GM21528 (cell line): ENCODE data around the gene FAM170B.

Source experiments
- ATAC-seq: cut with Tn5 transposase; IDR thresholded peaks from one replicate; pipeline ENCODE4 v1.9.1; 2021; ENCODE audit warnings: mild to moderate bottlenecking, moderate library complexity; ENCODE audit not compliant: unreplicated experiment, low FRiP score

Gene FAM170B

DNA sequence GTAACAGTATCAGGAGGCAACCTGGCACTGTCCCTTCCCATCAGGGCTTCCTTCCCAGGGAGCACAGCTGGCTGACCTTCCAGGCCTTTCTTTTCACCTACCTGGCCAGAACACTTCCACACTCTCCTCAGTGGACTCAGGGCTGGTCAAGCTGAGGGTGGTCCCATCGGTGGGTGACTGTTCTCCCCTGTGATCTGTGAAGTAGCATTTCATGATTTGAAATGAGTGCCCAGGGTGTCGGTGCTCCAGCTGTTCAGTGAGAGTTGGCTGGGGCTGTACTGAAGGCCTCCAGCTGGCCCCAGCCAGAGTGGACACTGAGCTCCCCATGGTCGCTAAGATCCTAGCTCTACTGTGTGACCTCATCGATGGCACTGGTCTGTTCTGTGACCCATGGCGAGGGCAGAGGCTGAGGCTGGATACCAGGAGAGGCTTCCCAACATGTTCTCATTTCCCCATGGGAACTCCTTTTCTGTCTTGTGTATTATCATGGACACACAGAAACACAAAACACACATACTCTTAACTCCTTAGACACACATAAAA is at the start of gene FAM170B:
TSS of gene FAM170B (minus strand) at position 316 of the 543 bp plus-strand sequence. CDS start at position 213, 103 bp downstream.
- ATAC-seq: no peak

DNA sequence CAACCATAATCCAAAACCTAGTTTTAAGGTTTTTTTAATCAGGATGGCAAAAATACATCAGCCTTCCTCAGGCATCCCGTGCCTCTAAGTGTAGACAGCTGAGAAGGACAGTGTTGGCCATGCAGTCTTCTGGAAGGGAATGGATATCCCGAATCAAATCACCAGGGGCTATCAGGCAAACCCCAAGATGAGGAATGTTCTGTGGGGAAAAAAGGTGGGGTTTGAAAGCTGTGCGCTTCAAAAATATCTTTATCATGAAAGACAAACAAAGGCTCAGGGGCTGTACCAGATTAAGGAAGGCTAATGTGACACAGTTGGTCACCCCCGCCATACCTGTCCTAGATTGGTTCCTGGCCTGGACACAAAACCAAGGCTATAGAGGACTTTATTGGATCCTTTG is 49.0 kb upstream of the FAM170B start:
- ATAC-seq: no peak

DNA sequence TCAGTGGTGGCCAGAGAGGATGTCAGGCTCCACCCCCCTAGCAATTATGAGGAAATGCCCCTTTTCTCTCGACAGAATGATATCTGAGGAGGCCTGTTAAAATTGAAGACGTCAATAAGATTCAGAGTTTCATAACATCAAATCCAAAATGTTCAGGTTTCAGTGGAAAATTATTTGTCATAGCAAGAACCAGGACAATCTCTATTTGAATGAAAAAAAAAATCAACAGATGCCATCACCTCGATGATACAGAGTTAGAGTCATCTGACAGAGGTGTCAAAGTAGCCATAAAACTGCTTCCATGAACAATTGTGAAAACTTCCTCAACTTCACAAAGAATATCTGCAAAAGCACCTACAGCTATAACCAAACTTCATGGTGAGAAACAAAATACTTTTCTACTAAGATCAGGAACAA is 46.6 kb upstream of the FAM170B start:
- ATAC-seq: no peak

DNA sequence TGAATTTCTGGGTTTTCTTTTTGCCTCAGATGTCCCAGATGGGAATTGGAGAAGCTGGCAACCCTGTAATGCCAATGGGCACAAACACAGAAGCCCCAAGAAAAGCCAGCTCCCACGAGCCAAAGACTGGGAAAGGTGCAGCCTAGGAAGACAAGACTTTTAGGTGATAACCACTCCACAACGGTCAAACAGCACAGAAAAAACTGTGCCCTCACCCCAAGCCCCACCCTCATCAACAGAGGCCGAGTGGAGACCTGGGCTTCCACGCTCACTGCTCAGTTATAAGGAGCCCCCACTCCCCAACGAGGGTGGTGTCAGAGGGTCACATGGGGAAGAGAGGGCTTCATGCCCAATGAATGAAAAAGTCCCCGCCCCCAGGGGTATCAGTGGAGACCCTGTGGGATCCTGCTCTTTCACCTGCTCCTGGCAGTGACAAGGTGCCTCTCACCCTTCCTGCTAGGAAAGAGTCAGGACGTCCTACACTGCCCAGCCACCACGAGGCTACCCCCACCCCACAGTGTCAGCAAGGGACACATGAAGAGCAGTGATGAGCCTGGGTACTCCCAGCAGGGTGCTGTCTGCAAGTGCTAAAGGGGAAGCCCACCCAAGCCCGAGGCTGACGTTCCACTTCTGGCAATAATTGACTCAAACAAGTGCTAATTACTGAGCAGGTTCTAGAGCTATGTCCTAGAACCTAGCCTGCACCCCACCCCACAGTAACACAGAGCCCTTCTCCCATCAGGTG is 46.0 kb upstream of the FAM170B start:
- no peak for ATAC-seq

DNA sequence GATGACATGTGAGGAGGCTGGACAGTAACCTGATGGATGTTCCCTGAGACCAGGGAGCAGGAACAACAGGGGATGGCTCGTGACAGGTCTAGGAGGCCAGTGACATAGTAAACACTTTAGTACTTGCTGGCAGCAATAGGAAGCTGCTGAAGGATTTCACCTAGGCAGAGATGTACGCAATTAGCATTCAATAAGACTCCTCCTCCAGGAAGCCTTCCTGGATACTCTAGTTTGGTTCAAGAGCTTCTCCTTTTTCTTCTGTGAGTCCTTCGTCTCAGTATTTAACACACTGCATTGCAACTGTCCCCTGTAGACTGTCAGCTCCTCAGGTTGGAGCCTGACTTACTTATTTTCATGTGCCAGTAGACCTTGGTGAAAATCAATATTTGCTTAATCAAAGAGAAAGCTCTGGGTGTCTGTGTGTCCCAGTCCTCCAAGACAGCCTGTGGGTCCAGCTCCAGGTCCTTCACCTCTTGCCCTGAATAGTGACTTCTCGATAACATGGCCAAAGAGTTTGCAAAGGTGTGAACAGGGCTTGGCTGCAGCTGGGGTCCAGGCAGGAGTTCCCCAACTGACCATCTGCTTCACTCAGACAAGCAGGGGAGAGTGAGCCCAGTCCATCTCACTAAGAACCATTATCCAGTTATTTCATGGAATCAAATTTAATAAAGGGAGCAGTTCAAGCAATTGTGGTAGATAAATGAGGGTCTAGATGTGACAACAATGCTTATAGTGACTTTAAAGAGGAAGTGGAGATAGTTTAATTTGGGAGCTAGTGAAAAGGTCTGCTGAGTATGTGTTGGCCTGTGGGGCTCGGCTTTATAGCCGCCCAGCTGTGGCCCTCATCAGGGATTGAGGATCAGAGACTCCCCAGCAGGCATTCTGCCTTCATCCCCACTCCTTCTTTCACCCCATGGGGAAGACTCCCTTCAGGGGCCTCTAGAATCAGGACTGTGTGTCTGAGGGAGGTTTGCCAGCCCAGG is 45.0 kb upstream of the FAM170B start:
- ATAC-seq: no peak

DNA sequence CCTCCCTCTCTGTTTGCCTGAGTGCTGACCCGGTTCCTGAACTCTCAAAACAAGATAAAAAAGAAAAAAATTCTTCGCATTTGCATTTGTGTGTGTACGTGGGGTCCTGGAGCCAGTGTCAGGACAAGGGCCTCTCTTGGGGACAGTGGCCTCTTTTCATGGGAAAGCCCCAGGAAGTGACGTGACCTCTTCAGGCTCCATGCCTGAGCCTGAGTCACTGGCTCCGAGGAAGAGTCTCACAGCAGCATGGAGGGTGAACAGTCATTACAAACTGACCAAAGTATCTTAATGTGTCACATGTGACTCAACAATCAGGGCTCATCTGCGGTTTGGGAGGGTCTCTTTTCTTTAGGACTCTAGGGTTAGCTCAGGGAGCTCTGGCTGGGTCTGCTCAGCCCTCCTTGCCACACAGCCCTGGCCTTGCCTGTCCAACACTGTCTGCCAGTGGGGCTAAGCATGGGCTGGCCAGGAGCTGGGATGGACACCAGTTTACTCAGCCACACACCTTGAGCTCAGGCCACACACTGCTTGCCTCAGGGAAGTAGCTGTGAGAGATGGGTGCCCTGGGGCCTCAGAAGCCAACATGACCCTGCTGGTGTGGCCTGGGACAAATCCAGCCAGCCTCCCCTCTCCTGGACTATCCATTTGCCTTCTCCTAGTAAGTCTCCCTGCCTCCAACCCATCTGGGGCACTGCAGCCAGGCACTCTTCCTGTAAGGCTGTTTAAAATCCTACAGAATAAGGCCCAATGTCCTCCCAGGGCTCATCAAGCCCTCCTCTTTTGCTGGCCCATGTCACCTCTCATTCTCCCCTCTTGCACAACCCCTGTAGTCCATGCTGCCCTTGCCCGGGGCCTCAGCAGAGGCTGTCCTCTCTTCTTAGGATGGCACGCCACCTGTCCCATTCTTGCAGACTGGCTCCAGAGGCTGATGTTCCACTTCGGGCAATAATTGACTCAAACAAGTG is 43.9 kb upstream of the FAM170B start:
- peak; percentile 74 for ATAC-seq

DNA sequence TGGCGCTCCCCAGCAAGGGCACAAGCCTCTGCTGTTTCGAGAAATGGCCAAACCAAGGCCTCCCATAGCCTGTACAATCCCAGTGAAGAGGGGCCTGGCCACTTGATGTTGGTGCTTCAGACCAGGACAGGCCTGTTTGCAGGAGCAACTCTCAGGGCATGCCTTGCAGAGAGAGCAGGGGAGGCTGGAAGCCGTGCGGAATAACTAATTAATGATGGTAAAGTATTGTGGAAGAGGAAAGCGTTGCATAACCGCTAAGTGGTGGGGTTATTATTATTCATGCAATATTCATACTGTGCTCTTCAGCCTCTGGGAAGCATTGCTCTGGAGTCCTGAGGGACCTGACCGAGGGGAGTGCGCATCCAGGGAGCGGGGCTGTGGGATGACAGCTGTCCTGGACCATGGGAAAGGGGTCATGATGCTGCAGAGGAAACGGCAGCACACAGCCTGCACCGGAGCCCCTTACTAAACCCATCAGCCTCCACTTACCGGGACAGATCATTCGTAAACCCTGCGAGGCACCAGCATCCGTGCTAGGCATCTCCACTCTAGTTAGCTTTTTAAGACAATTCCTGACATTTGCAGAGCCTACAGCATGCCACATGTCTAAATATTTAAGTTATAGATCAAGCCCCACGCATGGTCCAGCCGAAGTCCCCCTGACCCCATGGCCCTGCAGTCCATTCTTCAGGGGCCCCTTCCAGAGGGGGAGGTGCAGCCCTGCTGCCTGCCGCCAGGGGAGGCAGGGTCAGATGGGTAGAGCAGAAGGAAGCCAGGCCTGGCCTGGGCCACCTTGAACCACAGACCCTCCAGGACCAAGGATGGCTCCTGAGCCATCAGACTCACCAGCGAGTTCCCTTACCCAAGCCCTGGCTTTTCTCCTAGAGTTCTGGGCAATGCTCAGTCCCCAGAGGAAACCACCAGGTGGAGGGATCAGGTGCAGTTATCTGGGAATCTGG is 42.8 kb upstream of the FAM170B start:
- ATAC-seq: no peak

DNA sequence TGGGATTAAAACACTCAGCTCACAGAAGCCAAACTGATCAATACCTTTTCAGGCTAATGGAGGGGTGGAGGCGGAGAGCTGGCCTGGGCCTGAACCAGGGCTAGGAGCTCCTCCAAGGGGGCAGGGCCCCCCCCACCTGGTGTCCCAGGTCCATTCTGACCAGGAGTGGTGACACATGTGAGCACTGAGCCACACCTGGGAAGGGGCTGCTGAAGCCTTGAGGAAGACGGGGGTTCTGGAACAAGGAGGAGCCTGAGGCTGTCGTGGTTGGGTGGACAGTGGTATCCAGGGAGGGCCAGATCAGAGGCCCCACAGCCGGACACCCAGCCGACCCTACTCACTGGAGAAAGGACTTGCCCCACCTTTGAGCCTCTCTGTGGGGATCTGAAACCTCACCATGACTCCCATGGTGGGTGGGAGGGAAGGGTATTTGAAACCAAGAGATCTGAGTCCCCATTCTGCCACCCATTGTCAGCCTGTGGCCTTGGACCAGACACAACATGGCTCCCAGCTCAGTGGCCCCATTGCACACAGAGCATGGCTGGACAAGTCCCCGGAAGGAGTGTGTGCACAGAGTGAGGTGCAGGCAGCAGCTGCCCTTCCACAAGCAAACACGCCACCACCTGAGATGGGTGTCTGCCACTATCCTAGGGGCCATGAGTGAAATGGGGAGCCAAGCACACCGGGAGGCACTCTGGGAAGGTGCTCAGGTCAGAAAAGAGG is 41.9 kb upstream of the FAM170B start:
- no peak for ATAC-seq

DNA sequence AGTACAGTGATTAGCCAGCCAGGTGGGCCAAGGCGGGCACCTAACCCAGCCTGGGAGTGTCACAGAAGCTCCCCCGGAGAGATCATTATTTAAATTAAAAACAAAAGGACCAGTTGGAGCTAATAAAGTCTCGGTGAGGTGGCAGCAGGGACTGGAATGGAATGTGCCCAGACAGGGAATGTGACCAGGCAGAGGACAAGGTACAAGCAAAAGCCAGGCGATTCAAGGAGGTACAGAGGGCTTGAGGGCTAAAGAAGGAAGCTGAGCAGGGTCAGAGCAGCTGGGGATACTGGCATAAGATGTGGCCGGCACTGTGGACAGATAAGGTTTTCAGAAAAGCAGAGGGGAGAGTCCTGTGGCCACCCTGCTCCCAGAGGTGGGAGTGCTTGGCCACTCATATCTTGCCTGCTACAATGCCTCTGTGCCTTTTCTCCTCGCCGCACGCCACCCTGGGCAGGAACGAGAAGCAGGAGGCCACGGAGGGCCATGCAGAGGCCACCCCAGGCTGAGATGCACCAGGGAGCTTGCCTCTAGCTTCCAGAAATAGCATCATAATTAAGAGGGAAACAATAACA is 41.2 kb upstream of the FAM170B start:
- ATAC-seq: no peak

DNA sequence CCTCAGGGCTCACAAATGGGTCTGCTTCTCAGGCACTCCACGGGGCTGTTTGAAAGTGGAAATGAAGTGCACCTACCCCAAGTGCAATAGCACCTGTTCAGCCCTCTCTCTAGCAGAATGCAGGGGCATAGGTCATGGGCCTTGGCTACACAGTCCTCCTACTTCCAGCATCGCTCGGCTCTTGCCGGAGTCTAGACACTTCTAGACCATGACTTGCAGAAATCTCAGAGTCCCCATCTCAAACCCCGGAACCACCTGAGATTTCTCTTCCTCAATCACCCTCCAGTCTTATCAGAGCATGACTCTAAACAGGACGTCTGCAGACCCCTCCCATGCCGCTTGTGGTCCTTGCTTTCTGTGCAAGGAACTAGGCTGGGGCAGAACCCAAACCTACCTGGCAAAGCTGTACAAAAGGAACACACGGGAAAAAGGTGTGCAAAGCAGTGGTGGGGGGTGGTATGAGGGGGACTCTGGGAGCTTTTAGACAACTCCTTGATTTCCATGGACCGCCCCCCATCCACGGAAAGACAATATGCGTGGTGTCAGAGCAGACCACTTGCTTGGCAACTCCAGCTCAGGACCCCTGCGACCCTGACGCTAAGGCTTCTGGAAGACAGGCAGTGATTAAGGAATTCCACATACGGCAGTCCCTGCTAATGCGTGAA is 40.6 kb upstream of the FAM170B start:
- ATAC-seq: no peak

DNA sequence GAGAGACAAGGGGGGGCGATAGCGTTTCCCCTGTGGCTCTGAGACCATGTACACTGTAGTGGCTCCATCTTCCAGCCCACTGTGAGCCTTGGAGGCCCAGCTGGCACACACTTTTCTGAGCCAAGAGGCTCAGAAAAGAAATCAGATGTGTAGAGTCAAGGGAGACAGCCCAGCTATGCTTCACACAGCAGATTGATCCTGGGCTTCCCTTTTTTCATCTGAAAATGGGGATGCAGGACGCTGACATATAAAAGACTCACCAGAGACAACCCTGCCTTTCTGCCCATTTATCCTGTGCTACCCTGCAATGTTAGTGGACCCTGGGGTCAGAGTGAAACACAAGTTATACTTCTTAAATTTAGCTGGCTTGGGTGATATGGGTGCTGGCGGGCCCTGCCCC is 40.0 kb upstream of the FAM170B start:
- no peak for ATAC-seq

DNA sequence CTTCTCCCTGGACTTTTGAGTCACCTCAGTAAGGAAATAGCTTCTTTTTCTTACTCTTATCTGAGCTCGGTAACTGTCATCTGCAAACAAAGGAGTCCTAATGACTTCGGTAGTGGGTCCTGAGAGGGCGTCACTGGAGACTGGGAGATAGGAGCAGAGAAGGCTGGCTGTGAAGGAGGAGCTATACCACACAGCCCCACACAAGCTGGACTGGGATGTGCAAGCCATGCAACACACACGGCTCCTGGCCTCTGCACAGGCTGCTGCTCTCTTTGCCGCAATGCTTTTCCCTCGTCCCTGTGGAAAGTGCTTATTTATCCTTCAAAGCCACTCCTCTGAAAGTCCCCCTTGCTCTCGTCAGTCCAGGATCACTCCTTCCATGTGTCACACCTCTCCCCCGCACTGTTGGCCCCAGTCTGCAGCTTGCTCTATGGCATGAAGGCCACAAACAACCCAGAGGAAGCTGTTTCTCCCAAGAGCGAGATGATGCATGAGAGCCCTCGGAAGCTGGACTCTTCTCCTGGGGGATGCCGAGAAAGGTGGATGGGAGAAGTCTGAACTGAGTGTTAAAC is 39.5 kb upstream of the FAM170B start:
- no peak for ATAC-seq

DNA sequence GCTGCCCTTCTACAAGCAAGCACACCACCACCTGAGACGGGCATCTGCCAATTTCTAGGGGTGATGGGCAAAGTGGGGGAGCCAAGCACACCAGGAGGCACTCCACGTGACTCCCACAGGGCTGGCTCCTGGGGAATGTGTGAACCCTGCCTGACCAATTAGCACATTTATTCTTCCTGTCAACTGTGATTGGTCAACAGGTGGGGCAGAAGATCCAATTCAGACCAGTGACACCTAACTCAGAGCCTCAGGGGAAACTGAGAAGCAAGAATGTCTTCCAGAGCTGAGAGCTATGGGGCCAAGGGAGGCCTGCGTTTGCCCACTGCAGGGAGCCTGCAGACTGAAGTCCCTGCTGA is 38.9 kb upstream of the FAM170B start:
- ATAC-seq: no peak

DNA sequence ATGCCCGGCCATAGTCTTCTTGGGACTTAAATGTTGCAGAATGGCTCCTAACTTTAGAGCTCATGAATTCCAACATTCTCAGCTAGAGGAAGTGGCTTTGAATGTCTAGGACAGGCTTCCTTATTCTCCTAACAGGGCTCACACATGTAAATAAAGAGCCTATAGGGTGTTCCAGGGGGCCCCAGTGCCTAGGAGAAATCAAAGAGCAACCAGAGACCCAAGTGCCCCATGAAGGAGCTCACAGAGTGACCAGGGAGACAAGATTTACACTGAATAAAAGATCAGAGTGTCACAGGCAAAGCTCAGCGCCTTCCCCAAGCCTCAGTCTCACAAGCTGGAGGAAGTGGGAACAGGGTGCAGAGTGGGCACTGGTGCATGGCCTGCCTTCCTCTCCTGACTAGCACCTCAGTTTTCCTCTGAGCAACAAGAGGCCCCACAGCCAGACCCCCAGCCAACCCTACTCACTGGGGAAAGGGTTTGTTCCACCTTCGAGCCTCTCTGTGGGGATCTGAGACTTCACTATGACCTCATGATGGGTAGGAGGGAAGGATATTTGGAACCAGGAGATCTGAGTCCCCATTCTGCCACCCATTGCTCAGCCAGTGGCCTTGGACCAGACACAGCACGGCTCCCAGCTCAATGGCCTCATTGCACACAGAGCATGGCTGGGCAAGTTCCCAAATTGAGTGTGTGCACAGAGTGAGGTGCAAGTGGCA is 38.4 kb upstream of the FAM170B start:
- ATAC-seq: no peak

DNA sequence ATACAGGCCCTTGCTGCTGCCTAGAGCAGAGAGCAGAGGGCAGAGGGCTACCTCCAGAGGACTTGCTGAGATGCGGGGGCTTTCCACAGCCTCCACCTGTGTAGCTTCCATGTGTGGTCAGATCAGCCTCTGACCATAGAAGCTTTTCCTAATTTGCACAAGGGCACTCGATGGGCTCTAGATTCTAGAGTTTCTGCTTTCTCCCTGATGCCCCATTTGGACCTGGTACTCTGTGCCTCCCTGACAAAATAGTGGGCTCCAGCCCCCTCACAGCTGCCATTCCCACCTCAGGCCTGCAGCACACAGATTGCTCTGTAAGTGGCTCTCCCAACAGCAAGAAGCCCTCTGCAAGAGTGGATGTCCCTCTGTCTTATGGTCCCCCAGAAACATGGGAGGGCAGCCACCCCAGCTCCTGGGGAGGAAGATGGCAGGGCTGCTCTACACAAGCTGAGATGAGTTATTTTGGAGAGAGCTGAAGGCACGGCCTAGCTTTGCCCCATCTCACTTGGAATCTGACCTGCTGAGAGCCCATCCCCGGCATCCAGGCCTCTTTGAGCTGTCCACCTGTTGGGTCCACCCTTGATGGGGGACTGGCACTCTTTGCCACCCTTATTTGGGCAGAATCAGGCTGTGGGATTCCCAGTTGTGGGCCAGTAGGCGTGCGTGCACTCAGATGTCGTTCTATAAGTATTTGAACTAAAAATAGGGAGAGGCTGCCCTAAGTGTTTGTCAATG is 37.7 kb upstream of the FAM170B start:
- no peak for ATAC-seq
